A549 (cell line): ENCODE measurements around the gene DMRT1.

Source experiments
- HOXA7 ChIP-seq: fragments of 250-450 bp; sonication (Bioruptor Pico); IDR thresholded peaks from 2 replicates; pipeline ENCODE4 v1.5.0; 2020; ENCODE audit warnings: mild to moderate bottlenecking, moderate library complexity
- POLR2A ChIP-seq: IDR thresholded peaks from 2 replicates; pipeline ENCODE4 v1.6.1; 2012; ENCODE audit warnings: mild to moderate bottlenecking, low read length
- TF ChIP-seq, protein P1 (sequence below): fragments of >200 bp; sonication (Bioruptor Twin); formaldehyde crosslinking; IDR thresholded peaks from 3 replicates; pipeline ENCODE4 v1.5.1; 2016

DNA sequence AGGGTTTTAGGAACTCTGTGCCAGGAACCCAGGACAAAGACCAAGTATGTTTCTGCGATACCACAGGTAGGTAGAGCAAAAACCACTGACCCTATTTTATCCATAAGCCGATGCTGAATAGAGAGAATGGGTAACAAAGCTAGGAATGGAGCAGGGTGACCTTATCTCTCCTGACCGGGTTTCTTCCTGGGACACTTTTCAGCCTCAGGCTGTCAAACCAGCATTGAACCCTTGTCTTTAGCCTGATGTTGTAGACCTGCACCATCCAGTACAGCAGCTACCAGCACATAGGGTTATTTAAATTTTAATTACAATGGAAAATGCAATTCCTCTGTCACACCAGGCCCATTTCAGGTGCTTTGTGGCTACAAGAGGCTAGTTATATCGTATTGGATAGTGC is 91.9 kb downstream of the DMRT1 start:
- TF ChIP-seq POLR2A: no peak
- TF ChIP-seq, protein P1, sequence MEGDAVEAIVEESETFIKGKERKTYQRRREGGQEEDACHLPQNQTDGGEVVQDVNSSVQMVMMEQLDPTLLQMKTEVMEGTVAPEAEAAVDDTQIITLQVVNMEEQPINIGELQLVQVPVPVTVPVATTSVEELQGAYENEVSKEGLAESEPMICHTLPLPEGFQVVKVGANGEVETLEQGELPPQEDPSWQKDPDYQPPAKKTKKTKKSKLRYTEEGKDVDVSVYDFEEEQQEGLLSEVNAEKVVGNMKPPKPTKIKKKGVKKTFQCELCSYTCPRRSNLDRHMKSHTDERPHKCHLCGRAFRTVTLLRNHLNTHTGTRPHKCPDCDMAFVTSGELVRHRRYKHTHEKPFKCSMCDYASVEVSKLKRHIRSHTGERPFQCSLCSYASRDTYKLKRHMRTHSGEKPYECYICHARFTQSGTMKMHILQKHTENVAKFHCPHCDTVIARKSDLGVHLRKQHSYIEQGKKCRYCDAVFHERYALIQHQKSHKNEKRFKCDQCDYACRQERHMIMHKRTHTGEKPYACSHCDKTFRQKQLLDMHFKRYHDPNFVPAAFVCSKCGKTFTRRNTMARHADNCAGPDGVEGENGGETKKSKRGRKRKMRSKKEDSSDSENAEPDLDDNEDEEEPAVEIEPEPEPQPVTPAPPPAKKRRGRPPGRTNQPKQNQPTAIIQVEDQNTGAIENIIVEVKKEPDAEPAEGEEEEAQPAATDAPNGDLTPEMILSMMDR: no peak
- no peak for TF ChIP-seq HOXA7 (CRISPR knock-in tag)
